LNCaP clone FGC (cell line): ENCODE measurements around the gene ZNF554.

Source experiments
- DNase-seq: peaks from one replicate; pipeline ENCODE4 v3.0.0-alpha.2; 2011; ENCODE audit warnings: low read depth
- H3K4me3 ChIP-seq: 2 replicates; pipeline ENCODE4 v1.5.1; 2011; ENCODE audit warnings: mild to moderate bottlenecking, low read depth, low read length, control low read depth
- CTCF ChIP-seq: IDR thresholded peaks from 2 replicates; pipeline ENCODE4 v1.5.1; 2012; ENCODE audit warnings: mild to moderate bottlenecking; ENCODE audit not compliant: control insufficient read depth, insufficient read depth; ENCODE audit errors: extremely low read depth

Gene ZNF554

GRCh38 chr19:2775556-2776430 lies 43.9 kb upstream of the ZNF554 start:
- H3K4me3 ChIP-seq = no peak overlapping the region
- DNase-seq = no peak
- TF ChIP-seq CTCF = no peak

GRCh38 chr19:2777952-2778683 lies 41.5 kb upstream of the ZNF554 start:
- no peak for TF ChIP-seq CTCF
- no peak overlapping the region for H3K4me3 ChIP-seq
- no peak for DNase-seq

- TF ChIP-seq CTCF = no peak
These were observed 40.4 kb upstream of the ZNF554 start for GRCh38 chr19:2779121-2779740.

GRCh38 chr19:2780284-2780683 lies 39.4 kb upstream of the ZNF554 start:
- H3K4me3 ChIP-seq = no peak overlapping the region
- no peak for TF ChIP-seq CTCF
- no peak for DNase-seq

More at GRCh38 chr19:2779121-2779740, 40.4 kb upstream of the ZNF554 start:
- no peak overlapping the region for H3K4me3 ChIP-seq
- DNase-seq = no peak

GRCh38 chr19:2782329-2782935 lies 37.2 kb upstream of the ZNF554 start:
- no peak for DNase-seq
- TF ChIP-seq CTCF = no peak
- peak overlapping the region; percentile 88 for H3K4me3 ChIP-seq

DNA sequence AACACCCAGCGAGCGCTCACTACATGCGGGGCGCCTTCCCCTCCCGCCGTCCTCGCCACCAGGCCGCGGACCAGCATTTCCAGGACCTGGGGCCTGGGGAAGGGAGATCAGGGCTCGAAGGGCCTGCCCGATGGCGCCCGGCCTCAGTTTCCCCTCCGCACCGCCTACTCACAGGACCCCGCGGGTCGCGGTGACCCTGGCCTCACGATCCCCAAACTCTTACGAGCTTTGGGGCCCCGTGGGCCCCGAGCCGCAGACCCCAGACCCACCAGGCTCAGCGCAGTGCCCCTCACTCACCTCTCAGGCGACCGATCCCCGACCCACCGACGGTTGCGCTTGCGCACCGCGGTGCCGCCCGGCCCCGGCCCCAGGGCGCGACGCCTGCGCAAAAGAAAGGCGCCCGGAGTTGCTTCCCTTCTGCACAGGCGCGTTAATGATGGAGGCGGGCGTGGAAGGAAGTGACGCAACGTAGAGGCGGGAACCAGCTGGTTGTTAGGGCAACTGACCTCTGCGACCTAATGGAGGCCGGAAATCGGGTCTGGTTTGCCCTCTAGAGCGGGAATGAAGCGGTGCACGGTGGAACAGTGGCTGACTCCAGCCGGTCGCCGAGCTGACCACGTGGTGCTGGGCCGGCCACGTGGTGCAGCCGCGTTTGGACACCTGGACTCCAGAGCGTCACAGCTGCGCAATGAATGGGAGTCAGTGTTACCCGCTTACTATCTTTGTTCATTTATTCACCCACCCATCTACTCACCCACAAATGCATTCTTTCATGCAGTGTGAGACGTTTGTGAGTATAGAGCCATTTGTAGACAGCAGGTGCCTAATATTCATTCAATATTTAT lies 36.5 kb upstream of the ZNF554 start, which contains the start of gene SGTA:
SGTA (minus strand) TSS at position 338 of the 845 bp plus-strand sequence. CDS start 14,205 bp downstream, outside the sequence.
- peak; percentile 40 for TF ChIP-seq CTCF
- H3K4me3 ChIP-seq = peak within 1 kb of the TSS; percentile 88
- DNase-seq = peak; percentile 99
